CD4-positive, alpha-beta T cell treated with Interleukin-2 at 100 ng/mL for 4 hours (primary cell): ENCODE data around the gene FN1.

Experiments
- DNase-seq: peaks from one replicate; pipeline ENCODE4 v3.0.0-alpha.2; 2020; ENCODE audit warnings: low spot score

The FN1 gene

GRCh38 chr2:215441560-215442400 lies 5.9 kb upstream of the FN1 start:
- no peak for DNase-seq

GRCh38 chr2:215439980-215440512 lies 4.2 kb upstream of the FN1 start:
- DNase-seq, result no peak

- no peak for DNase-seq
Observed at GRCh38 chr2:215439404-215439803, 3.5 kb upstream of the FN1 start.

- DNase-seq, result no peak
Observed at GRCh38 chr2:215437614-215438013, 1.7 kb upstream of the FN1 start.

- no peak for DNase-seq
Observed at GRCh38 chr2:215436705-215437565, 1.1 kb upstream of the FN1 start.

- no peak for DNase-seq
Observed at GRCh38 chr2:215435280-215435869, 493 bp downstream of the FN1 start.

- DNase-seq, result no peak
Observed at GRCh38 chr2:215434447-215435279, 1.2 kb downstream of the FN1 start.

- DNase-seq, result no peak
Observed at GRCh38 chr2:215432759-215433594, 2.9 kb downstream of the FN1 start.

GRCh38 chr2:215431778-215432758 lies 3.8 kb downstream of the FN1 start:
- no peak for DNase-seq

- DNase-seq, result no peak
Observed at GRCh38 chr2:215431290-215431689, 4.6 kb downstream of the FN1 start.

- DNase-seq, result no peak
Observed at GRCh38 chr2:215430528-215431187, 5.2 kb downstream of the FN1 start.

- no peak for DNase-seq
Observed at GRCh38 chr2:215429424-215429823, 6.4 kb downstream of the FN1 start.

GRCh38 chr2:215428060-215428910 lies 7.6 kb downstream of the FN1 start:
- DNase-seq, result no peak

GRCh38 chr2:215427585-215427984 lies 8.3 kb downstream of the FN1 start:
- DNase-seq, result no peak

GRCh38 chr2:215425021-215425782 lies 10.7 kb downstream of the FN1 start:
- DNase-seq, result no peak

GRCh38 chr2:215423928-215424540 lies 11.8 kb downstream of the FN1 start:
- no peak for DNase-seq

GRCh38 chr2:215423234-215423633 lies 12.6 kb downstream of the FN1 start:
- DNase-seq, result no peak
